Right cardiac atrium (tissue), 5 donors: ENCODE results near the gene ST6GALNAC6. TPM values are rescaled to one million over a fixed set of nuclear protein-coding genes. Genes with fewer than 3 reads are reported as not detected.

Experiments used
- ATAC-seq, 2 donors: fragments of 200-7000 bp; cut with Tn5 transposase; one replicate each; pipeline versions ENCODE4 v1.8.0 to v1.9.1; 2020; ENCODE audit warnings: moderate library complexity in 2 of 2, mild to moderate bottlenecking in 1 of 2
- DNase-seq, 3 donors: peaks; one replicate each; pipeline ENCODE4 v3.0.0-alpha.2; 2020
- H3K27ac ChIP-seq: one replicate; pipeline ENCODE4 v1.5.1; 2013; ENCODE audit warnings: mild to moderate bottlenecking, low read length, control low read depth, moderate library complexity
- H3K27me3 ChIP-seq: one replicate; pipeline ENCODE4 v1.6.1; 2013; ENCODE audit not compliant: control insufficient read depth, insufficient read depth
- H3K4me1 ChIP-seq: one replicate; pipeline ENCODE4 v1.6.1; 2013; ENCODE audit warnings: low read length; ENCODE audit not compliant: control insufficient read depth, insufficient read depth
- H3K4me3 ChIP-seq: one replicate; pipeline ENCODE4 v1.5.1; 2013; ENCODE audit warnings: low read length, control low read depth
- H3K9me3 ChIP-seq: one replicate; pipeline ENCODE4 v1.6.1; 2013; ENCODE audit warnings: low read length; ENCODE audit not compliant: control insufficient read depth
- WGBS: extraction: QIAGEN DNeasy Blood & Tissue Kit; methylation state at CpG from one replicate; pipeline ENCODE4 v1.1.7; 2013; 5-methylcytosine and 5-hydroxymethylcytosine counted together
- intact Hi-C, 4 donors: fragments of 100-400 bp; cut with DNase I; formaldehyde crosslinking; loops; one replicate each; pipeline versions ENCODE4 v1.11.0 to v1.14.0; 2022 to 2023
- polyA plus RNA-seq: library from polyadenylated mRNA; stranded (reverse); fragments of 200-250 nt; gene quantifications from one replicate; pipeline ENCODE4 v1.2.3, GENCODE V29; 2013
- total RNA-seq, 4 donors: library from RNA; stranded (reverse); fragmentation: NEBNext Ultra II Directional; extraction: Animal tissue kit (Norgen Biotek cat#: 25700); gene quantifications; one replicate each; pipeline ENCODE4 v1.2.1, GENCODE V29; 2021
- donor health status: healthy with polysubstance abuse.
- donor health status: DM: no; HTN: yes; CAD: no.
- donor health status: DM: no; HTN: no; CAD: no.
- donor health status: DM: no; HTN: yes; CAD: no; lungs with severe emphysema.
- donor health status: DM: yes; HTN: yes; CAD: no.

ST6GALNAC6 gene
- total and polyA plus RNA-seq, 5 donors: 55.9 to 73.7 (median 65.1) TPM

- 28% methylated on average over 18 of the region's 18 CpGs for WGBS
- ATAC-seq: peak in 1 of 2 donors; percentile 0
- no peaks in the 10 kb centered on the region for H3K27me3 ChIP-seq
- H3K27ac ChIP-seq: peak overlapping the region; percentile 55
- H3K4me1 ChIP-seq: peaks cover 12% of the 10 kb centered on the region
- peak overlapping the region; percentile 80 for H3K4me3 ChIP-seq
- intact Hi-C loops: loop anchor here in 3 of 4 donors (10.0 kb wide), 2 partner anchors 73 to 143 kb away; partner anchors contain the start of genes FPGS (in 2 of the 3) and TOR2A (in 2 of the 3)
- H3K9me3 ChIP-seq: no peaks in the 10 kb centered on the region
- peak in 2 of 3 donors; percentile 57 to 69 for DNase-seq
Measured at GRCh38 chr9:127878001-127878651, 21.3 kb downstream of the ST6GALNAC6 start.

GRCh38 chr9:127877566-127877998 lies 21.8 kb downstream of the ST6GALNAC6 start, which contains the start of gene AK1:
TSS of gene AK1 (minus strand) at chr9:127877675. CDS start at chr9:127874617, 3,058 bp downstream.
- peak within 1 kb of the TSS; percentile 86 for H3K27ac ChIP-seq
- H3K4me1 ChIP-seq: peaks cover 12% of the 10 kb centered on the region
- DNase-seq (peak; percentile 87 to 95 (median 94)), ATAC-seq (peak; percentile 79)
- peak within 1 kb of the TSS; percentile 80 for H3K4me3 ChIP-seq
- no peaks in the 10 kb centered on the region for H3K9me3 ChIP-seq
- intact Hi-C loops: loop anchor here in 3 of 4 donors (2.0 to 10.0 kb wide), 3 partner anchors 39 to 143 kb away; partner anchors contain the start of genes FPGS (in 2 of the 3), TOR2A (in 2 of the 3) and ST6GALNAC4 (in 1 of the 3)
- under 1% methylated on average over 44 of the region's 44 CpGs for WGBS
- no peaks in the 10 kb centered on the region for H3K27me3 ChIP-seq

- Histone ChIP-seq H3K4me3 (peak overlapping the region; percentile 80), H3K9me3 (no peaks in the 10 kb centered on the region), H3K27ac (peak overlapping the region; percentile 86), H3K4me1 (peaks cover 12% of the 10 kb centered on the region), H3K27me3 (no peaks in the 10 kb centered on the region)
- DNase-seq: peak; percentile 56 to 80 (median 80)
- ATAC-seq: peak; percentile 10 to 17
- intact Hi-C loops: loop anchor here in 3 of 4 donors (2.0 to 10.0 kb wide), 3 partner anchors 40 to 142 kb away; partner anchors contain the start of genes FPGS (in 2 of the 3), TOR2A (in 2 of the 3) and ST6GALNAC4 (in 1 of the 3)
- WGBS: 20% methylated on average over 26 of the region's 26 CpGs
Measured at GRCh38 chr9:127876764-127877562, 22.4 kb downstream of the ST6GALNAC6 start.

- H3K9me3 ChIP-seq: no peaks in the 10 kb centered on the region
- WGBS: 54% methylated on average over 14 of the region's 14 CpGs
- peak overlapping the region; percentile 86 for H3K27ac ChIP-seq
- peak overlapping the region; percentile 80 for H3K4me3 ChIP-seq
- H3K4me1 ChIP-seq: peaks cover 12% of the 10 kb centered on the region
- ATAC-seq (no peak), DNase-seq (peak in 2 of 3 donors; percentile 53 to 69)
- no peaks in the 10 kb centered on the region for H3K27me3 ChIP-seq
- intact Hi-C loops: loop anchor here in 3 of 4 donors (2.0 to 10.0 kb wide), 3 partner anchors 41 to 141 kb away; partner anchors contain the start of genes FPGS (in 2 of the 3), TOR2A (in 2 of the 3) and ST6GALNAC4 (in 1 of the 3)
Measured at GRCh38 chr9:127876026-127876763, 23.2 kb downstream of the ST6GALNAC6 start.

- ATAC-seq (peak; percentile 3 to 13), DNase-seq (peak in 2 of 3 donors; percentile 59 to 66)
- Histone ChIP-seq H3K27ac (peak overlapping the region; percentile 65), H3K27me3 (no peaks in the 10 kb centered on the region), H3K4me1 (peaks cover 12% of the 10 kb centered on the region), H3K4me3 (peak overlapping the region; percentile 80), H3K9me3 (no peaks in the 10 kb centered on the region)
- intact Hi-C loops: loop anchor here in 3 of 4 donors (10.0 kb wide), 2 partner anchors 71 to 141 kb away; partner anchors contain the start of genes FPGS (in 2 of the 3) and TOR2A (in 2 of the 3)
- 59% methylated on average over 10 of the region's 10 CpGs for WGBS
Measured at GRCh38 chr9:127875306-127875966, 24.0 kb downstream of the ST6GALNAC6 start.

- no peaks in the 10 kb centered on the region for H3K27me3 ChIP-seq
- 66% methylated on average over 19 of the region's 19 CpGs for WGBS
- no peak overlapping the region for H3K4me3 ChIP-seq
- peak; percentile 54 to 79 (median 78) for DNase-seq
- H3K27ac ChIP-seq: peak overlapping the region; percentile 65
- ATAC-seq: peak in 1 of 2 donors; percentile 1
- H3K4me1 ChIP-seq: peaks cover 13% of the 10 kb centered on the region
- H3K9me3 ChIP-seq: no peaks in the 10 kb centered on the region
- intact Hi-C loops: loop anchor here in 3 of 4 donors (5.0 to 10.0 kb wide), 3 partner anchors 70 to 140 kb away; partner anchors contain the start of genes TOR2A (in 3 of the 3) and FPGS (in 2 of the 3)
Measured at GRCh38 chr9:127874301-127875221, 24.8 kb downstream of the ST6GALNAC6 start.

- WGBS: 34% methylated on average over 10 of the region's 10 CpGs
- H3K4me3 ChIP-seq: no peak overlapping the region
Measured at GRCh38 chr9:127873886-127874285, 25.5 kb downstream of the ST6GALNAC6 start.

GRCh38 chr9:127873223-127873691 lies 26.1 kb downstream of the ST6GALNAC6 start:
- Histone ChIP-seq H3K9me3 (no peaks in the 10 kb centered on the region), H3K4me1 (peaks cover 14% of the 10 kb centered on the region), H3K27ac (no peak overlapping the region), H3K27me3 (no peaks in the 10 kb centered on the region), H3K4me3 (no peak overlapping the region)
- intact Hi-C loops: loop anchor here in 3 of 4 donors (5.0 to 10.0 kb wide), 3 partner anchors 68 to 138 kb away; partner anchors contain the start of genes TOR2A (in 3 of the 3) and FPGS (in 2 of the 3)
- WGBS: 61% methylated on average over 19 of the region's 19 CpGs
- peak; percentile 37 to 73 (median 67) for DNase-seq
- no peak for ATAC-seq

More at GRCh38 chr9:127873886-127874285, 25.5 kb downstream of the ST6GALNAC6 start:
- ATAC-seq: peak; percentile 49 to 68
- peaks cover 14% of the 10 kb centered on the region for H3K4me1 ChIP-seq
- peak overlapping the region; percentile 65 for H3K27ac ChIP-seq
- intact Hi-C loops: loop anchor here in 3 of 4 donors (5.0 to 10.0 kb wide), 3 partner anchors 69 to 139 kb away; partner anchors contain the start of genes TOR2A (in 3 of the 3) and FPGS (in 2 of the 3)
- no peaks in the 10 kb centered on the region for H3K9me3 ChIP-seq
- no peaks in the 10 kb centered on the region for H3K27me3 ChIP-seq
- DNase-seq: peak; percentile 88 to 96 (median 96)
